HL-60 (cell line): Measurements from ENCODE around the gene SRMS.

Experiments
- POLR2AphosphoS5 ChIP-seq: IDR thresholded peaks from 2 replicates; pipeline ENCODE4 v1.6.1; 2012; ENCODE audit warnings: low read depth
- SPI1 ChIP-seq: IDR thresholded peaks from 2 replicates; pipeline ENCODE4 v1.6.1; 2012; ENCODE audit warnings: low read depth, mild to moderate bottlenecking, borderline replicate concordance
- TF ChIP-seq, protein P1 (sequence below): IDR thresholded peaks from one replicate; pipeline ENCODE4 v1.5.1; 2011; ENCODE audit warnings: low read length, control low read depth, inconsistent platforms; ENCODE audit not compliant: insufficient read depth
- TF ChIP-seq, protein P2 (sequence below): IDR thresholded peaks from 2 replicates; pipeline ENCODE4 v1.6.1; 2012; ENCODE audit warnings: low read depth; ENCODE audit not compliant: insufficient replicate concordance

DNA sequence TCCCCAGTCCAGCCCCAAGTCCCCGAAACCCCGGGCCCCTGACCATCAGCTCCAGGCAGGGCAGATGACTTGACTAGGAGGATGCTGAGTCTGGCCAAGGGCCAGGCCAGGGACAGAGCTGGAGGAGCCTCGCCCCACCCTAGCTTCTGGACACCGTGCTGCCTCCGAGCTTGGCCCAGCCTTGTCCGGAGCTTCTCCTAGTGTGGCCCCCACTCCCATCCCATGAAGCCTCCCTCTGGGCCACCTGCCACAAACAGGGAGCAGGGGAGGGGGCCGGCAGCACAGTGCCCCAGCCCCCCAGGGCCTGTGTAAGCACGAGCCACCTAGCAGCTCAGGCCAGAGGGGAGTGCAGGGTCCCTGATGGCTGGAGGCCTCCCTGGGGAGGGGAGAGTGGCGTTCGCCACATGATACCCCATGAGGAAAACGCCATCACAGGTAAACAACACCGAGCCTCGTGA, 54.0 kb downstream of the SRMS start:
- TF ChIP-seq POLR2AphosphoS5 (no peak), SPI1 (no peak)
- TF ChIP-seq, protein P1, sequence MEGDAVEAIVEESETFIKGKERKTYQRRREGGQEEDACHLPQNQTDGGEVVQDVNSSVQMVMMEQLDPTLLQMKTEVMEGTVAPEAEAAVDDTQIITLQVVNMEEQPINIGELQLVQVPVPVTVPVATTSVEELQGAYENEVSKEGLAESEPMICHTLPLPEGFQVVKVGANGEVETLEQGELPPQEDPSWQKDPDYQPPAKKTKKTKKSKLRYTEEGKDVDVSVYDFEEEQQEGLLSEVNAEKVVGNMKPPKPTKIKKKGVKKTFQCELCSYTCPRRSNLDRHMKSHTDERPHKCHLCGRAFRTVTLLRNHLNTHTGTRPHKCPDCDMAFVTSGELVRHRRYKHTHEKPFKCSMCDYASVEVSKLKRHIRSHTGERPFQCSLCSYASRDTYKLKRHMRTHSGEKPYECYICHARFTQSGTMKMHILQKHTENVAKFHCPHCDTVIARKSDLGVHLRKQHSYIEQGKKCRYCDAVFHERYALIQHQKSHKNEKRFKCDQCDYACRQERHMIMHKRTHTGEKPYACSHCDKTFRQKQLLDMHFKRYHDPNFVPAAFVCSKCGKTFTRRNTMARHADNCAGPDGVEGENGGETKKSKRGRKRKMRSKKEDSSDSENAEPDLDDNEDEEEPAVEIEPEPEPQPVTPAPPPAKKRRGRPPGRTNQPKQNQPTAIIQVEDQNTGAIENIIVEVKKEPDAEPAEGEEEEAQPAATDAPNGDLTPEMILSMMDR, result no peak
- TF ChIP-seq, protein P2, sequence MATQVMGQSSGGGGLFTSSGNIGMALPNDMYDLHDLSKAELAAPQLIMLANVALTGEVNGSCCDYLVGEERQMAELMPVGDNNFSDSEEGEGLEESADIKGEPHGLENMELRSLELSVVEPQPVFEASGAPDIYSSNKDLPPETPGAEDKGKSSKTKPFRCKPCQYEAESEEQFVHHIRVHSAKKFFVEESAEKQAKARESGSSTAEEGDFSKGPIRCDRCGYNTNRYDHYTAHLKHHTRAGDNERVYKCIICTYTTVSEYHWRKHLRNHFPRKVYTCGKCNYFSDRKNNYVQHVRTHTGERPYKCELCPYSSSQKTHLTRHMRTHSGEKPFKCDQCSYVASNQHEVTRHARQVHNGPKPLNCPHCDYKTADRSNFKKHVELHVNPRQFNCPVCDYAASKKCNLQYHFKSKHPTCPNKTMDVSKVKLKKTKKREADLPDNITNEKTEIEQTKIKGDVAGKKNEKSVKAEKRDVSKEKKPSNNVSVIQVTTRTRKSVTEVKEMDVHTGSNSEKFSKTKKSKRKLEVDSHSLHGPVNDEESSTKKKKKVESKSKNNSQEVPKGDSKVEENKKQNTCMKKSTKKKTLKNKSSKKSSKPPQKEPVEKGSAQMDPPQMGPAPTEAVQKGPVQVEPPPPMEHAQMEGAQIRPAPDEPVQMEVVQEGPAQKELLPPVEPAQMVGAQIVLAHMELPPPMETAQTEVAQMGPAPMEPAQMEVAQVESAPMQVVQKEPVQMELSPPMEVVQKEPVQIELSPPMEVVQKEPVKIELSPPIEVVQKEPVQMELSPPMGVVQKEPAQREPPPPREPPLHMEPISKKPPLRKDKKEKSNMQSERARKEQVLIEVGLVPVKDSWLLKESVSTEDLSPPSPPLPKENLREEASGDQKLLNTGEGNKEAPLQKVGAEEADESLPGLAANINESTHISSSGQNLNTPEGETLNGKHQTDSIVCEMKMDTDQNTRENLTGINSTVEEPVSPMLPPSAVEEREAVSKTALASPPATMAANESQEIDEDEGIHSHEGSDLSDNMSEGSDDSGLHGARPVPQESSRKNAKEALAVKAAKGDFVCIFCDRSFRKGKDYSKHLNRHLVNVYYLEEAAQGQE, result no peak
